GM12873 (cell line): ENCODE data around the gene PGBD5.

Experiments
- CTCF ChIP-seq: IDR thresholded peaks from 2 replicates; pipeline ENCODE4 v1.5.1; 2012; ENCODE audit warnings: low read depth, mild to moderate bottlenecking, moderate library complexity, low read length, control low read depth; ENCODE audit not compliant: insufficient read depth; ENCODE audit errors: missing control alignments

PGBD5 gene

GRCh38 chr1:230320804-230321203 lies 105.3 kb downstream of the PGBD5 start:
- TF ChIP-seq CTCF: no peak

GRCh38 chr1:230319014-230319747 lies 107.0 kb downstream of the PGBD5 start:
- no peak for TF ChIP-seq CTCF

- TF ChIP-seq CTCF: no peak
These were observed 108.0 kb downstream of the PGBD5 start for GRCh38 chr1:230317823-230318819.

GRCh38 chr1:230316864-230317745 lies 109.0 kb downstream of the PGBD5 start:
- TF ChIP-seq CTCF: no peak

- TF ChIP-seq CTCF: no peak
These were observed 111.0 kb downstream of the PGBD5 start for GRCh38 chr1:230315099-230315498.

- no peak for TF ChIP-seq CTCF
These were observed 112.0 kb downstream of the PGBD5 start for GRCh38 chr1:230314142-230314470.
